Hematopoietic multipotent progenitor cell treated with erythropoietin and hydrocortisone succinate and interleukin-3 and kit ligand, for 8 days (in vitro differentiated cells): Measurements from ENCODE around the gene RFPL4AL1.
"Not testable (repeated sequence)": the region's sequence is repeated elsewhere in the genome, so short reads cannot be mapped to it uniquely, and the experiment has no call there.

ENCODE experiments used
- DNase-seq: peaks from one replicate; pipeline ENCODE4 v3.0.0-alpha.2; 2015

The RFPL4AL1 gene

DNA sequence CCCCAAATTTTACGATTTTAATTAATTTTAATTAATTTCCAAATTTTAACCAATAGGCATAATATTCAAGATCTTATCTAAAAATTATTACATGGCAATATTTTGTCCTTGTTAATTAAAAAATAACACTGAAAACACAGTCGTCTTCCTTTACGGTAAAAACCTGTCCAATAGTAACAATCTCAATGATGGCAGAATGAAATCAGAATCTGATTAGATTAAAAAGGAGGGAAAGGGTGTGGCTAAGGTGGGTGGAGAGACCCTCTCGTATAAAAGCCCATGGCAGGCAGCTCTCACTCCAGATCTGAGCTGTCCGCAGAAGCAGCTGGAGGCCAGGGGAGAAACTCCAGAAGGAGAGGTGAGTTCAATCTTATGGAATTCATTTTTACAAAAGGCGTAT lies at the start of gene RFPL4AL1:
Gene RFPL4AL1, plus strand, starts transcription at position 301 of the 400 bp plus-strand sequence. CDS start 2,687 bp downstream, outside the sequence.
- not testable (repeated sequence) for DNase-seq

DNA sequence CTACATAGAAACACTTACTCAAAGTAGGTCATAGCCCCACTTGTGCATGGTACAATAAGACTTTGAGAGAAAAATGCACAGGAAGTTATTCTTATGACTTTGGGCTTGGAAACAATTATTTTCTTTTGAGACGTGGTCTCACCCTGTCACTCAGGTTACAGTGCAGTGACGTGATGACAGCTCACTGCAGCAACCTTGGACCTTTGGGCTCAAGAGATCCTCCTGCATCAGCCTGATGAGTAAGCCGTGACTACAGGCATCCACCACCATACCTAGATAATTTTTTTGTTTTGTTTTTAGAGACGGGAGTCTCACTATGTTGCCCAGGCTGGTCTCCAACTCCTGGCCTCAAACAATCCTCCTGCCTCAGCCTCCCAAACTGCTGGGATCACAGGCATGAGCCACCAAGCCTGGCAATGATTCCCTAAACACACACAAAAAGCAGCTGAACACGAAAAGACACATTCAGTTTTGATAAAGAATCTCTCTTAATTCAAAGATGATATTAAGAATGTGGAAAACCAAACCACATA lies 48.6 kb upstream of the RFPL4AL1 start:
- DNase-seq: no peak

GRCh38 chr19:55720801-55721200 lies 48.1 kb upstream of the RFPL4AL1 start:
- no peak for DNase-seq

DNA sequence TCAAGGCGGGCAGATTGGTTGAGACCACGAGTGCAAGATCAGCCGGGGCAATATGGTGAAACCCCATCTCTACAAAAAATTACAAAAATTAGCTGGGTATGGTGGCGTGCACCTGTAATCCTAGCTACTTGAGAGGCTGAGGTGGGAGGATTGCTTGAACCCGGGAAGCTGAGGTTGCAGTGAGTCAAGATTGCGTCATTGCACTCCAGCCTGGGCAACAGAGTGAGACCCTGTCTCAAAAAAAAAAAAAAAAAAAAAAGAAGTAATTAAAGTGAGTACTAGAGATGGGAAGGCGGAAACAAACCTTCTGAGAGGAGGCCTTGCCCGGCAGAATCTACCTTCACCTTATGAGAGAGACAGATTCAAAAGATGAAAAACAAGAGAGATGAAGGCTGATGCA lies 45.4 kb upstream of the RFPL4AL1 start:
- no peak for DNase-seq

DNA sequence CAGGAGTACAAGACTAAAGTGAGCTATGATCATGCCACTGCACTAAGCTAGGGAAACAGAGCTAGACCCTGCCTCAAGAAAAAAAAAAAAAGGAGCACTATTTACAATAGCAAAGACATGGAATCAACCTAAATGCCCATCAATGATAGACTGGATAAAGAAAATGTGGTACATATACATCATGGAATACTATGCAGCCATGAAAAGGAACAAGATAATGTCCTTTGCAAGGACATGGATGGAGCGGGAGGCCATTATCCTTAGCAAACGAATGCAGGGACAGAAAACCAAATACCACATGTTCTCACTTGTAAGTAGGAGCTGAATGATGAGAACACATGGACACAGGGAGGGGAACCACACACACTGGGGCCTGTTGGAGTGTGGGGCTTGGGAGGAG lies 38.5 kb upstream of the RFPL4AL1 start:
- not testable (repeated sequence) for DNase-seq

- DNase-seq: no peak
These were observed 30.6 kb upstream of the RFPL4AL1 start, which contains the start of gene NLRP9 for GRCh38 chr19:55738302-55738701. TSS of gene NLRP9 (minus strand) at chr19:55738402. CDS start at chr19:55738374, 28 bp downstream.

DNA sequence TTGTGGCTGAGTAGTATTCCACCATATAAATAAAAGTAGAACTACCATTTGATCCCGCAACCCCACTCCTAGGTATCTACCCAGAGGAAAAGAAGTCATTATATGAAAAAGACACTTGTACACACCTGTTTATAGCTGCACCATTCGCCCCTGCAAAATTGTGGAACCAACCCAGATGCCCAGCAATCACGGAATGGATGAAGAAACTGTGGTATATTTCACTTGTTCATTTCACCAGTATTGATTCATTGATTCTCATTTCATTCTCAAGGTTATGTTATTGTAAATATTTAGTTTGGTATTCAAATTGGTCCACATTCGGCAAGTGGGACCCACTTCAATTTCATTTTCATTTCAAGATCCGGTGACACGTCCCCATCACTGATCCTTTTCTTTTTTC lies 18.2 kb upstream of the RFPL4AL1 start:
- DNase-seq: no peak

GRCh38 chr19:55753401-55753800 lies 15.5 kb upstream of the RFPL4AL1 start:
- DNase-seq: no peak

GRCh38 chr19:55756808-55757207 lies 12.1 kb upstream of the RFPL4AL1 start:
- DNase-seq: not testable (repeated sequence)

DNA sequence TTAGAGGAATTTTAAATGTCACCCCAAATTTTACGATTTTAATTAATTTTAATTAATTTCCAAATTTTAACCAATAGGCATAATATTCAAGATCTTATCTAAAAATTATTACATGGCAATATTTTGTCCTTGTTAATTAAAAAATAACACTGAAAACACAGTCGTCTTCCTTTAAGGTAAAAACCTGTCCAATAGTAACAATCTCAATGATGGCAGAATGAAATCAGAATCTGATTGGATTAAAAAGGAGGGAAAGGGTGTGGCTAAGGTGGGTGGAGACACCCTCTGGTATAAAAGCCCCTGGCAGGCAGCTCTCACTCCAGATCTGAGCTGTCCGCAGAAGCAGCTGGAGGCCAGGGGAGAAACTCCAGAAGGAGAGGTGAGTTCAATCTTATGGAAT lies 10.1 kb upstream of the RFPL4AL1 start, which contains the start of gene RFPL4A:
Gene RFPL4A, plus strand, starts transcription at position 301 of the 400 bp plus-strand sequence. CDS start 2,704 bp downstream, outside the sequence.
- DNase-seq: not testable (repeated sequence)

DNA sequence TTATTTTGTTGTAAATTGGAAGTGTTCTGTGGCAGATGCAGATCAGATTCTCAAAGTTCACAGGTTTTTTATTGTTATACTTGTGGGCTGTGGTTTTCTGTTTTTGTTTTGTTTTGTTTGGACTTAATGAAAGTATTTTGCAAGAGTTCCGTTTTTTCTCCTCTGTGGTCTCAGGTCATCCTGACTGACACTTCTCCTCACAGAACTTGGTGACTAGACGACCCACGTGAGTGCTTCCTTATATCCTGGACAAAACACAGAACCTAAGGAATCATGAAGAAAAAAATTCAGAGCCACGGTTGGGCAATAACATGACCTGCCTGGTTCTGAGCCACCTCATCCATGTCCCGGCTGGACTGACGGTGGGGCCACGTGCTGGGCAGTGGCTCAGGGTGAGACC lies 2.5 kb upstream of the RFPL4AL1 start:
- no peak for DNase-seq

- not testable (repeated sequence) for DNase-seq
These were observed 714 bp downstream of the RFPL4AL1 start for GRCh38 chr19:55769632-55770031.

GRCh38 chr19:55777528-55777927 lies 8.6 kb downstream of the RFPL4AL1 start:
- no peak for DNase-seq

DNA sequence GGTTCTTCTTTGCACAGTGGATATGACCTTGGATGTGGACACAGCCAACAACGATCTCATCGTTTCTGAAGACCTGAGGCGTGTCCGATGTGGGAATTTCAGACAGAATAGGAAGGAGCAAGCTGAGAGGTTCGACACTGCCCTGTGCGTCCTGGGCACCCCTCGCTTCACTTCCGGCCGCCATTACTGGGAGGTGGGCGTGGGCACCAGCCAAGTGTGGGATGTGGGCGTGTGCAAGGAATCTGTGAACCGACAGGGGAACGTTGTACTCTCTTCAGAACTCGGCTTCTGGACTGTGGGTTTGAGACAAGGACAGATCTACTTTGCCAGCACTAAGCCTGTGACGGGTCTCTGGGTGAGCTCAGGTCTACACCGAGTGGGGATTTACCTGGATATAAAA lies 9.4 kb downstream of the RFPL4AL1 start:
- DNase-seq: no peak

GRCh38 chr19:55781112-55781511 lies 12.2 kb downstream of the RFPL4AL1 start:
- DNase-seq: no peak

DNA sequence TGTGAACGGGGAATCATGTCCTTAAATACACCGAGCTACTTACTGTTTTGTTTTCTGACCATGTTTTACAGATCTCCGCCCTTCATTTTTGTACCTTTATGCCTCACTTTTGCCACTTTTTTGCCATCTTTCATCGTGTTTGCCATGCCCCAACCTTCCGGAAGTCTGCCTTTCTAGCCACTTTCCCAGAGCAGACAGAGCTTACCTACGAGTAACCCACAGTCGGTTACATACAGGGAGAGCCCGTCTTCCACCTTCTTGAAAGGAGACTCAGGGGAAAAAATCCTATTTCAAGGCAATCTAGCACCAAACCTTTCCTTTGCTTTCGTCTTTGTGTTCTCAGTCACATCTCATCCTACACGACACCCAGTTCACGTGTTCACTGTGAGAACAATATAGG lies 26.1 kb downstream of the RFPL4AL1 start:
- no peak for DNase-seq

- no peak for DNase-seq
These were observed 32.5 kb downstream of the RFPL4AL1 start for GRCh38 chr19:55801416-55801815.

DNA sequence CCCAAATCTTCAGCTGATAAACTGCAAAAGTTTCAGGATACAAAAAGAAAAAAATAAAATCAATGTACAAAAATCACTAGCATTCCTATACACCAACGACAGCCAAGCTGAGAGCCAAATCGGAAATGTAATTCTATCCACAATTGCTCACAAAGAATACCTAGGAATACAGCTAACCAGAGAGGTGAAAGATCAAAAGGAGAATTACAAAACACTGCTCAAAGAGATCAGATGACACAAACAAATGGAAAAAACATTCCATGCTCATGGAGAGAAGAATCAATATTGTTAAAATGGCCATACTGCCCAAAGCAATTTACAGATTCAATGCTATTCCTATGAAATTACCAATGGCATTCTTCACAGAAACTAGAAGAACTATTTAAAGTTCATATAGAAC lies 33.4 kb downstream of the RFPL4AL1 start:
- no peak for DNase-seq

GRCh38 chr19:55809381-55810058 lies 40.6 kb downstream of the RFPL4AL1 start:
- peak; percentile 81 for DNase-seq

- no peak for DNase-seq
These were observed 42.4 kb downstream of the RFPL4AL1 start for GRCh38 chr19:55811340-55811739.

- DNase-seq: no peak
These were observed 43.5 kb downstream of the RFPL4AL1 start for GRCh38 chr19:55812449-55812848.

DNA sequence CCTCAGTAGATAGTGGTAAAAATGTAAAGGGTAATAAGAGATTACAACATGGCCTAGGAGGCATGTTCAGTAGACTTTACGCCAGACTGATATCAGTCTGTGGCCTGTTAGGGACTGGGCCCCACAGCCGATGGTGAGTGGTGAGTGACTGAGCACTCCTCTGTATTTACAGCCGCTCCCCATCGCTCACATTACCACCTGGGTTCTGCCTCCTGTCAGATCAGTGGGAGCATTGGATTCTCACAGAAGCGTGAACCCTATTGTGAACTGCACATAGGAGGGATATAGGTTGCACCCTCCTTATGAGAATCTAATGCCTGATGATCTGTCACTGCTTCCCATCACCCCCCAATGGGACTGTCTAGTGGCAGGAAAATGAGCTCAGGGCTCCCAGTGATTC lies 45.0 kb downstream of the RFPL4AL1 start:
- DNase-seq: no peak

DNA sequence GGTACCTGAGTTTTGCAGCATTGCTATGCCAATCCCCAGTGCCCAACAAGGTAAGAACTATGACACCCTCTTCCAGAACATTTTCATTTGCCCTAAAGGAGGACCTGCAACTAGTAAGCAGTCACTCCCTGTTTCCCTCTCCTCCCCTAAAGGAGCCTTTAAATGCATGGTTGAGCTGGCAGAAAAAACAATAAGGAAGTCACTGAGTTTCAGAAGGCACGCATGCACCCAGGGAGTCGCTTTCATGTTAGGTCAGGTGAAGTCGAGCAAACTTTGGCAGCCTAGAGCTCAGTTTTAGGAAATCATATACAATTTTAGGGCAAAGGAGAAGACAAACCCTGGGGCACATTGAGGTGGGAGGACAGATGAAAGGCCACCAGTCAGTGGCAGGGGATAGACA lies 51.1 kb downstream of the RFPL4AL1 start:
- DNase-seq: no peak
